ENCODE results near the gene MAP3K7CL. TPM values are rescaled to one million over a fixed set of nuclear protein-coding genes. Genes with fewer than 3 reads are reported as not detected.

Gene MAP3K7CL
- total RNA-seq, 1 donor from 2014 or later, result 1.2 TPM

GRCh38 chr21:29217818-29218291 lies 87.4 kb downstream of the MAP3K7CL start:
- Mint-ChIP-seq H3K4me1 (ENCODE audit: low read depth, unreplicated experiment) (no peaks in the 10 kb centered on the region), H3K27ac (ENCODE audit: unreplicated experiment) (no peak overlapping the region), H3K4me3 (ENCODE audit: unreplicated experiment) (no peak overlapping the region), H3K9me3 (ENCODE audit: unreplicated experiment) (peaks cover 2% of the 10 kb centered on the region), H3K36me3 (ENCODE audit: unreplicated experiment) (no peaks in the 10 kb centered on the region), H3K27me3 (ENCODE audit: unreplicated experiment) (no peaks in the 10 kb centered on the region)
- no peak for TF ChIP-seq CTCF (IDR thresholded peaks at IDR 0.05; ENCODE audit: partially characterized antibody, unreplicated experiment)
- DNase-seq, result no peak

- H3K27ac Mint-ChIP-seq (ENCODE audit: unreplicated experiment), result no peak overlapping the region
- no peaks in the 10 kb centered on the region for H3K27me3 Mint-ChIP-seq (ENCODE audit: unreplicated experiment)
- H3K4me3 Mint-ChIP-seq (ENCODE audit: unreplicated experiment), result no peak overlapping the region
- peaks cover 2% of the 10 kb centered on the region for H3K9me3 Mint-ChIP-seq (ENCODE audit: unreplicated experiment)
- H3K4me1 Mint-ChIP-seq (ENCODE audit: low read depth, unreplicated experiment), result no peaks in the 10 kb centered on the region
- TF ChIP-seq CTCF (IDR thresholded peaks at IDR 0.05; ENCODE audit: partially characterized antibody, unreplicated experiment), result no peak
- H3K36me3 Mint-ChIP-seq (ENCODE audit: unreplicated experiment), result no peaks in the 10 kb centered on the region
- DNase-seq, result no peak
These were observed 88.3 kb downstream of the MAP3K7CL start for GRCh38 chr21:29218749-29219148.

- no peak for TF ChIP-seq CTCF (IDR thresholded peaks at IDR 0.05; ENCODE audit: partially characterized antibody, unreplicated experiment)
- H3K9me3 Mint-ChIP-seq (ENCODE audit: unreplicated experiment), result peaks cover 2% of the 10 kb centered on the region
- H3K4me3 Mint-ChIP-seq (ENCODE audit: unreplicated experiment), result no peak overlapping the region
- H3K4me1 Mint-ChIP-seq (ENCODE audit: low read depth, unreplicated experiment), result no peaks in the 10 kb centered on the region
- H3K36me3 Mint-ChIP-seq (ENCODE audit: unreplicated experiment), result no peaks in the 10 kb centered on the region
- DNase-seq, result no peak
- no peaks in the 10 kb centered on the region for H3K27me3 Mint-ChIP-seq (ENCODE audit: unreplicated experiment)
- H3K27ac Mint-ChIP-seq (ENCODE audit: unreplicated experiment), result no peak overlapping the region
These were observed 88.8 kb downstream of the MAP3K7CL start for GRCh38 chr21:29219165-29219770.

GRCh38 chr21:29221253-29221744 lies 90.9 kb downstream of the MAP3K7CL start:
- no peaks in the 10 kb centered on the region for H3K4me1 Mint-ChIP-seq (ENCODE audit: low read depth, unreplicated experiment)
- H3K9me3 Mint-ChIP-seq (ENCODE audit: unreplicated experiment), result peaks cover 2% of the 10 kb centered on the region
- no peak overlapping the region for H3K27ac Mint-ChIP-seq (ENCODE audit: unreplicated experiment)
- H3K4me3 Mint-ChIP-seq (ENCODE audit: unreplicated experiment), result no peak overlapping the region
- no peaks in the 10 kb centered on the region for H3K27me3 Mint-ChIP-seq (ENCODE audit: unreplicated experiment)
- no peaks in the 10 kb centered on the region for H3K36me3 Mint-ChIP-seq (ENCODE audit: unreplicated experiment)
- no peak for DNase-seq
- TF ChIP-seq CTCF (IDR thresholded peaks at IDR 0.05; ENCODE audit: partially characterized antibody, unreplicated experiment), result no peak

GRCh38 chr21:29224006-29224405 lies 93.6 kb downstream of the MAP3K7CL start:
- H3K27ac Mint-ChIP-seq (ENCODE audit: unreplicated experiment), result no peak overlapping the region
- no peak for TF ChIP-seq CTCF (IDR thresholded peaks at IDR 0.05; ENCODE audit: partially characterized antibody, unreplicated experiment)
- no peak overlapping the region for H3K4me3 Mint-ChIP-seq (ENCODE audit: unreplicated experiment)
- peaks cover 2% of the 10 kb centered on the region for H3K9me3 Mint-ChIP-seq (ENCODE audit: unreplicated experiment)
- no peaks in the 10 kb centered on the region for H3K36me3 Mint-ChIP-seq (ENCODE audit: unreplicated experiment)
- no peak for DNase-seq
- no peaks in the 10 kb centered on the region for H3K27me3 Mint-ChIP-seq (ENCODE audit: unreplicated experiment)
- no peaks in the 10 kb centered on the region for H3K4me1 Mint-ChIP-seq (ENCODE audit: low read depth, unreplicated experiment)
